Neuronal stem cell (in vitro differentiated cells): ENCODE results near the gene CLCA2.
"Not testable (repeated sequence)": the region's sequence is repeated elsewhere in the genome, so short reads cannot be mapped to it uniquely, and the experiment has no call there.

Experiments
- DNase-seq: peaks from one replicate; pipeline ENCODE4 v3.0.0-alpha.2; 2013; ENCODE audit warnings: low spot score
- H2AFZ ChIP-seq: one replicate; pipeline ENCODE4 v1.6.1; 2013; ENCODE audit warnings: mild to moderate bottlenecking, low read length, inconsistent platforms
- H2AK5ac ChIP-seq: 2 replicates; pipeline ENCODE4 v1.6.1; 2013; ENCODE audit warnings: low read depth, mild to moderate bottlenecking, inconsistent platforms, low read length, moderate library complexity, mixed read lengths
- H2BK120ac ChIP-seq: 2 replicates; pipeline ENCODE4 v1.6.1; 2013; ENCODE audit warnings: low read depth, mild to moderate bottlenecking, inconsistent platforms, low read length, moderate library complexity, mixed read lengths
- H2BK12ac ChIP-seq: one replicate; pipeline ENCODE4 v1.6.1; 2013; ENCODE audit warnings: low read length, inconsistent platforms
- H2BK15ac ChIP-seq: 2 replicates; pipeline ENCODE4 v1.6.1; 2013; ENCODE audit warnings: mild to moderate bottlenecking, low read length, inconsistent platforms, mixed read lengths
- H2BK5ac ChIP-seq: one replicate; pipeline ENCODE4 v1.6.1; 2013; ENCODE audit warnings: inconsistent platforms, mild to moderate bottlenecking, low read length, moderate library complexity
- H3K14ac ChIP-seq: one replicate; pipeline ENCODE4 v1.6.1; 2013; ENCODE audit warnings: low read length, inconsistent platforms
- H3K18ac ChIP-seq: 2 replicates; pipeline ENCODE4 v1.6.1; 2013; ENCODE audit warnings: low read length, inconsistent platforms
- H3K23ac ChIP-seq: 2 replicates; pipeline ENCODE4 v1.6.1; 2013; ENCODE audit warnings: low read depth, mild to moderate bottlenecking, mixed read lengths, low read length, inconsistent platforms; ENCODE audit not compliant: poor library complexity
- H3K27ac ChIP-seq: replicated peaks from 3 replicates; pipeline ENCODE4 v1.5.1; 2013; ENCODE audit warnings: low read length, inconsistent platforms
- H3K27me3 ChIP-seq, 3 experiments: 2 replicates each; pipeline ENCODE4 v1.6.1; 2013; ENCODE audit warnings: low read length in 3 of 3, mild to moderate bottlenecking in 2 of 3, inconsistent platforms in 1 of 3, low read depth in 1 of 3, mixed read lengths in 1 of 3, moderate library complexity in 1 of 3; ENCODE audit not compliant: control insufficient read depth in 3 of 3, insufficient read depth in 3 of 3
- H3K36me3 ChIP-seq, 2 donors: replicated peaks in 1 of 2; 2 replicates each; pipeline ENCODE4 v1.6.1; 2013; ENCODE audit warnings: low read length in 2 of 2; ENCODE audit not compliant: control insufficient read depth in 2 of 2, insufficient read depth in 2 of 2
- H3K4ac ChIP-seq: 2 replicates; pipeline ENCODE4 v1.6.1; 2013; ENCODE audit warnings: inconsistent platforms, mild to moderate bottlenecking, low read length, moderate library complexity
- H3K4me1 ChIP-seq, 2 donors: 1 replicate in 1 of 2; 2 replicates in 1 of 2; pipeline ENCODE4 v1.6.1; 2013; ENCODE audit warnings: low read length in 2 of 2, low read depth in 1 of 2; ENCODE audit not compliant: control insufficient read depth in 2 of 2, insufficient read depth in 1 of 2
- H3K4me2 ChIP-seq: one replicate; pipeline ENCODE4 v1.6.1; 2013; ENCODE audit warnings: mild to moderate bottlenecking, low read length, inconsistent platforms; ENCODE audit not compliant: insufficient read depth, poor library complexity, severe bottlenecking
- H3K4me3 ChIP-seq, 2 donors: 2 replicates each; pipeline ENCODE4 v1.5.1; 2013; ENCODE audit warnings: low read length in 2 of 2, mild to moderate bottlenecking in 2 of 2, inconsistent platforms in 1 of 2, moderate library complexity in 1 of 2
- H3K79me1 ChIP-seq: one replicate; pipeline ENCODE4 v1.6.1; 2013; ENCODE audit warnings: low read depth, mild to moderate bottlenecking, inconsistent platforms, low read length, moderate library complexity
- H3K9ac ChIP-seq: one replicate; pipeline ENCODE4 v1.6.1; 2013; ENCODE audit warnings: mild to moderate bottlenecking, low read depth, low read length, inconsistent platforms; ENCODE audit not compliant: poor library complexity
- H3K9me3 ChIP-seq, 2 donors: replicated peaks in 1 of 2; 2 replicates each; pipeline versions ENCODE3 to v1.6.1; 2013; ENCODE audit warnings: low read length in 2 of 2, mild to moderate bottlenecking in 2 of 2, inconsistent platforms in 1 of 2, low read depth in 1 of 2, mixed read lengths in 1 of 2, moderate library complexity in 1 of 2; ENCODE audit not compliant: control insufficient read depth in 2 of 2, insufficient read depth in 1 of 2
- H4K8ac ChIP-seq: one replicate; pipeline ENCODE4 v1.6.1; 2013; ENCODE audit warnings: low read depth, mild to moderate bottlenecking, inconsistent platforms, low read length, moderate library complexity
- H4K91ac ChIP-seq: one replicate; pipeline ENCODE4 v1.6.1; 2013; ENCODE audit warnings: low read length, low read depth, mild to moderate bottlenecking, inconsistent platforms; ENCODE audit not compliant: poor library complexity
- WGBS, 2 donors: extraction: QIAGEN DNeasy Blood & Tissue Kit; methylation state at CpG; one replicate each; pipeline ENCODE4 v1.1.7; 2013; ENCODE audit warnings: missing lambda C conversion rate in 2 of 2, mixed read lengths in 1 of 2; ENCODE audit not compliant: insufficient read length in 2 of 2, insufficient replicate concordance in 1 of 2; ENCODE audit errors: extremely low coverage in 2 of 2; 5-methylcytosine and 5-hydroxymethylcytosine counted together

The CLCA2 gene

DNA sequence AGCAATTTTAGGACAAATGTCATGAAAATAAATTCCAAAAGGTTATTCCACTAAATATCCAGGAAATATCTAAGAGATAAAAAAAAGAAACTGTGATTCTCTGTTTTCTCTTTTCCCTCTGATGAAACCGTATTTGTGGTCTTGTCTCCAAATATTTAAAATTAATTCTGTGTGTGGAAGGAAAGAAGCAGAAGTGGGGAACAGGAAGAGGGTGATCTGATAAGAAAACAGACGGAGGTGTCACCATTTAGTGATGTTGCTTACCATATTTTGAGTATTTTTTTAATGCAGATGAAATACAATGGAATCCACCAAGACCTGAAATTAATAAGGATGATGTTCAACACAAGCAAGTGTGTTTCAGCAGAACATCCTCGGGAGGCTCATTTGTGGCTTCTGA is 74.3 kb downstream of the CLCA2 start:
- Histone ChIP-seq H3K4me3 (no peak overlapping the region), H2AFZ (no peak overlapping the region), H3K27me3 (no peaks in the 10 kb centered on the region), H2BK5ac (no peak overlapping the region), H3K79me1 (no peaks in the 10 kb centered on the region), H4K91ac (no peak overlapping the region), H3K9me3 (no peaks in the 10 kb centered on the region), H2AK5ac (no peak overlapping the region), H2BK15ac (no peak overlapping the region), H3K9ac (no peak overlapping the region), H3K4me2 (no peak overlapping the region), H2BK12ac (no peak overlapping the region), H3K4me1 (peaks cover 0 to 6% of the 10 kb centered on the region in 2 donors), H3K18ac (no peak overlapping the region), H3K14ac (no peak overlapping the region), H4K8ac (no peak overlapping the region), H3K4ac (no peak overlapping the region), H3K23ac (no peak overlapping the region), H2BK120ac (no peak overlapping the region), H3K27ac (no peak overlapping the region), H3K36me3 (no peaks in the 10 kb centered on the region)
- no CpG with 5 or more reads among the region's 3 CpGs for WGBS, 2 donors
- no peak for DNase-seq

DNA sequence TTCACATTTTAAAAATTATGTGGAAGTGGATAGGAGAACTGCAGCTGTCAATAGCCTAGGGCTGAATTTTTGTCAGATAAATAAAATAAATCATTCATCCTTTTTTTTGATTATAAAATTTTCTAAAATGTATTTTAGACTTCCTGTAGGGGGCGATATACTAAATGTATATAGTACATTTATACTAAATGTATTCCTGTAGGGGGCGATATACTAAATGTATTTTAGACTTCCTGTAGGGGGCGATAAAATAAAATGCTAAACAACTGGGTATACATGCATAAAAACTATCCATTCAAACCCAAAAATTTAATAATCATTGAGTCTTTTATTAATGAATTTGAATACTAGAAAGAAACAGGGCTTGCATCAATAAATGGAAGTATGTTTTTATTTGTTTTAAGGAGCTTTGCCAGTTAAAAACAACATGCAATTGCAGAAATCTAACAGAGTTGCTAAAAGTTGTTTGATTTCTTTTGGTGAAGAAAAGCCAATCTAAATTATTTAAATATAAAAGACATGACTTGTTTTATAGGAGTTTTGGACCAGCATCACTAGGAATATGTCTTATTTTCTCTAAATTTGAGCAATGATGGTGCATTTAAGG is 76.1 kb downstream of the CLCA2 start:
- Histone ChIP-seq H3K9ac (no peak overlapping the region), H3K14ac (no peak overlapping the region), H3K36me3 (no peaks in the 10 kb centered on the region), H3K4me1 (peaks cover 0 to 14% of the 10 kb centered on the region in 2 donors), H2BK5ac (no peak overlapping the region), H2BK15ac (no peak overlapping the region), H3K27ac (no peak overlapping the region), H3K4ac (no peak overlapping the region), H3K27me3 (no peaks in the 10 kb centered on the region), H3K4me3 (no peak overlapping the region), H2BK12ac (no peak overlapping the region), H3K23ac (no peak overlapping the region), H3K18ac (no peak overlapping the region), H3K4me2 (no peak overlapping the region), H2BK120ac (no peak overlapping the region), H2AK5ac (no peak overlapping the region), H2AFZ (no peak overlapping the region), H4K8ac (no peak overlapping the region), H3K79me1 (no peaks in the 10 kb centered on the region), H4K91ac (no peak overlapping the region), H3K9me3 (no peaks in the 10 kb centered on the region)
- DNase-seq: no peak
- whole genome bisulfite sequencing, 2 donors: no CpG with 5 or more reads among the region's 3 CpGs

DNA sequence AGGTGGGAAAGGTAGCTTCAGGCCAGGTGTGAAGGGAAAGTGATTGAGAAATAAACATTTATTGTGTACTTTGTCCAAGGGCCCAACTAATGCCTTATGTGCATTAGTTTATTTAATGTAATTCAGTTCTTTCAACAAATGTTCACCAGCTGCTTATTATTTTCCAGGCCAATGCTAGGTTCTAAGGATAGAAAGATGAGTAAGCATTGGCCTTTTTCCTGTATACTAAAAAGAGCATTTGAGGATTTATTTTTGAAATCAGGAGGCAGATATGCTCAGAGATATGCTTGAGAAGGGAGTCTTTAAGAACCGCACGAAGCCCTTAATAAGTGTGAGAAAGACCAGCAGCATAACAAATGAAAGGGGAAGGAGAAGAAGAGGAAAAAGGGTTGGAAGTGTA is 76.7 kb downstream of the CLCA2 start:
- no peak overlapping the region for H3K4ac ChIP-seq
- no peak overlapping the region for H3K4me2 ChIP-seq
- H3K4me1 ChIP-seq: peaks cover 0 to 14% of the 10 kb centered on the region in 2 donors
- no peak overlapping the region for H3K14ac ChIP-seq
- WGBS, 2 donors: no CpG with 5 or more reads among the region's 2 CpGs
- H3K9ac ChIP-seq: no peak overlapping the region
- H3K4me3 ChIP-seq: no peak overlapping the region
- H3K79me1 ChIP-seq: no peaks in the 10 kb centered on the region
- no peak overlapping the region for H4K8ac ChIP-seq
- no peak overlapping the region for H2BK120ac ChIP-seq
- H2BK15ac ChIP-seq: no peak overlapping the region
- DNase-seq: no peak
- no peak overlapping the region for H3K23ac ChIP-seq
- H4K91ac ChIP-seq: no peak overlapping the region
- no peak overlapping the region for H2AFZ ChIP-seq
- H2BK5ac ChIP-seq: no peak overlapping the region
- H3K36me3 ChIP-seq: no peaks in the 10 kb centered on the region
- no peak overlapping the region for H3K27ac ChIP-seq
- H3K18ac ChIP-seq: no peak overlapping the region
- H2BK12ac ChIP-seq: no peak overlapping the region
- H2AK5ac ChIP-seq: no peak overlapping the region
- no peaks in the 10 kb centered on the region for H3K27me3 ChIP-seq
- H3K9me3 ChIP-seq: no peaks in the 10 kb centered on the region

- not testable (repeated sequence) for H2BK120ac ChIP-seq, H3K18ac ChIP-seq, H3K14ac ChIP-seq, H3K23ac ChIP-seq, H3K27me3 ChIP-seq, H2BK15ac ChIP-seq, H4K8ac ChIP-seq, H3K36me3 ChIP-seq, H2BK5ac ChIP-seq, H3K4ac ChIP-seq, H2AFZ ChIP-seq, H3K9ac ChIP-seq, H2BK12ac ChIP-seq, DNase-seq, H4K91ac ChIP-seq, H3K79me1 ChIP-seq, H2AK5ac ChIP-seq, H3K9me3 ChIP-seq, H3K4me3 ChIP-seq
- Histone ChIP-seq H3K4me1 (peaks cover 0 to 14% of the 10 kb centered on the region in 2 donors), H3K27ac (peak overlapping the region; percentile 7), H3K4me2 (peak overlapping the region; percentile 59)
- no CpG with 5 or more reads among the region's 16 CpGs for WGBS, 2 donors
Observed at GRCh38 chr1:86502125-86502646, 78.2 kb downstream of the CLCA2 start.
